ENCODE data around the gene WAPL. TPM values are rescaled to one million over a fixed set of nuclear protein-coding genes. Genes with fewer than 3 reads are reported as not detected.

WAPL gene
- total and polyA plus RNA-seq, 2 of the 8 experiments (the other 6 are each of a cell fraction or from before 2014, with no cell fraction given) = 12.8 to 48.1 TPM

- TF ChIP-seq ATF2 (IDR thresholded peaks at IDR 0.05; ENCODE audit: low read length) (no peak; the same call in 1 of the 2 replicates), RFX5 (IDR thresholded peaks at IDR 0.05; ENCODE audit: borderline replicate concordance, low read depth, low read length) (no peak), CBX5 (IDR thresholded peaks at IDR 0.05; ENCODE audit: low read depth, low read length) (no peak), EZH2 (IDR thresholded peaks at IDR 0.05; ENCODE audit: low read depth, low read length, severe bottlenecking) (no peak), CEBPB (IDR thresholded peaks at IDR 0.05; ENCODE audit: low read depth, low read length) (peak; percentile 87), BRCA1 (IDR thresholded peaks at IDR 0.05; ENCODE audit: low read depth, low read length) (no peak), GABPA (IDR thresholded peaks at IDR 0.05; ENCODE audit: borderline replicate concordance, insufficient read depth, low read length) (no peak), TAF7 (optimal IDR thresholded peaks at IDR 0.05; ENCODE audit: borderline replicate concordance, low read depth, low read length) (no peak), CHD1 (IDR thresholded peaks at IDR 0.05; ENCODE audit: low read depth, low read length) (no peak), TBP (IDR thresholded peaks at IDR 0.05; ENCODE audit: low read depth, low read length) (no peak), SP4 (IDR thresholded peaks at IDR 0.05; ENCODE audit: low read length) (no peak), FOSL1 (IDR thresholded peaks at IDR 0.05; ENCODE audit: insufficient read depth, low read depth, low read length) (no peak), GTF2F1 (IDR thresholded peaks at IDR 0.05; ENCODE audit: borderline replicate concordance, low read depth, low read length) (no peak), E2F6 (IDR thresholded peaks at IDR 0.05) (no peak), CBX8 (IDR thresholded peaks at IDR 0.05; ENCODE audit: borderline replicate concordance, low read depth, low read length) (no peak), MAFK (IDR thresholded peaks at IDR 0.05; ENCODE audit: low read depth, low read length) (no peak), SP2 (IDR thresholded peaks at IDR 0.05; ENCODE audit: low read length) (no peak)
- TF ChIP-seq, protein P1, sequence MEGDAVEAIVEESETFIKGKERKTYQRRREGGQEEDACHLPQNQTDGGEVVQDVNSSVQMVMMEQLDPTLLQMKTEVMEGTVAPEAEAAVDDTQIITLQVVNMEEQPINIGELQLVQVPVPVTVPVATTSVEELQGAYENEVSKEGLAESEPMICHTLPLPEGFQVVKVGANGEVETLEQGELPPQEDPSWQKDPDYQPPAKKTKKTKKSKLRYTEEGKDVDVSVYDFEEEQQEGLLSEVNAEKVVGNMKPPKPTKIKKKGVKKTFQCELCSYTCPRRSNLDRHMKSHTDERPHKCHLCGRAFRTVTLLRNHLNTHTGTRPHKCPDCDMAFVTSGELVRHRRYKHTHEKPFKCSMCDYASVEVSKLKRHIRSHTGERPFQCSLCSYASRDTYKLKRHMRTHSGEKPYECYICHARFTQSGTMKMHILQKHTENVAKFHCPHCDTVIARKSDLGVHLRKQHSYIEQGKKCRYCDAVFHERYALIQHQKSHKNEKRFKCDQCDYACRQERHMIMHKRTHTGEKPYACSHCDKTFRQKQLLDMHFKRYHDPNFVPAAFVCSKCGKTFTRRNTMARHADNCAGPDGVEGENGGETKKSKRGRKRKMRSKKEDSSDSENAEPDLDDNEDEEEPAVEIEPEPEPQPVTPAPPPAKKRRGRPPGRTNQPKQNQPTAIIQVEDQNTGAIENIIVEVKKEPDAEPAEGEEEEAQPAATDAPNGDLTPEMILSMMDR (IDR thresholded peaks at IDR 0.05; ENCODE audit: control extremely low read depth in 1 of 3, insufficient read depth in 1 of 3, low read depth in 1 of 3, low read length in 3 of 3) = no peak
These were observed 97.9 kb downstream of the WAPL start (continued) for GRCh38 chr10:86423739-86424138.

Data from H1 (cell line).